ENCODE measurements around the gene CSNK2A1. TPM values are rescaled to one million over a fixed set of nuclear protein-coding genes. Genes with fewer than 3 reads are reported as not detected.

CSNK2A1 gene
- total and polyA plus RNA-seq, 7 donors = 43.9 to 180 (median 122) TPM

DNA sequence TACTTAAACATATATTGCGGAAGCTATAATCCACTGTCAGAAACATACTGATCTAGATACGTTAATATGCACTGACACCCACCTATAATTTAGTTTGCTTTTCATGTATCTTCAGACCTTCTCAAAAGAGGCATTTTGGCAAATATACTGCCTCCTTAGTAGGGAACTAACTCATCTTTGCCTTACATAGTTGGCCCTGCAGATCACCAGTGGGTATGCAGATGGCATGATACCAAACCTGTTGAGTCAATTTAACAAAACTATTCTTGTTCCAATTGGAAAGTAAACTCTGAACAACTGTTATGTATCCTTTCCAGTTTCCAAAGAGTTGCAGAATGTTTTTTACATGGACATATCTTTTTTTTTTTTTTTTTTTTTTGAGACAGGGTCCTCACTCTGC is 45.6 kb downstream of the CSNK2A1 start:
- H3K9me3 ChIP-seq = no peaks in the 10 kb centered on the region
- H3K4me1 ChIP-seq = peaks cover 24% of the 10 kb centered on the region
- peaks cover 3 to 97% of the 10 kb centered on the region in 2 donors for H3K36me3 ChIP-seq (ENCODE audit: insufficient read depth in 1 of 2, low read depth in 1 of 2)
- peak overlapping the region; percentile 64 for H3K27ac ChIP-seq
- WGBS, 3 donors = 86 to 96% (median 90%) methylated on average over 2 of the region's 2 CpGs
- TF ChIP-seq, protein P1, sequence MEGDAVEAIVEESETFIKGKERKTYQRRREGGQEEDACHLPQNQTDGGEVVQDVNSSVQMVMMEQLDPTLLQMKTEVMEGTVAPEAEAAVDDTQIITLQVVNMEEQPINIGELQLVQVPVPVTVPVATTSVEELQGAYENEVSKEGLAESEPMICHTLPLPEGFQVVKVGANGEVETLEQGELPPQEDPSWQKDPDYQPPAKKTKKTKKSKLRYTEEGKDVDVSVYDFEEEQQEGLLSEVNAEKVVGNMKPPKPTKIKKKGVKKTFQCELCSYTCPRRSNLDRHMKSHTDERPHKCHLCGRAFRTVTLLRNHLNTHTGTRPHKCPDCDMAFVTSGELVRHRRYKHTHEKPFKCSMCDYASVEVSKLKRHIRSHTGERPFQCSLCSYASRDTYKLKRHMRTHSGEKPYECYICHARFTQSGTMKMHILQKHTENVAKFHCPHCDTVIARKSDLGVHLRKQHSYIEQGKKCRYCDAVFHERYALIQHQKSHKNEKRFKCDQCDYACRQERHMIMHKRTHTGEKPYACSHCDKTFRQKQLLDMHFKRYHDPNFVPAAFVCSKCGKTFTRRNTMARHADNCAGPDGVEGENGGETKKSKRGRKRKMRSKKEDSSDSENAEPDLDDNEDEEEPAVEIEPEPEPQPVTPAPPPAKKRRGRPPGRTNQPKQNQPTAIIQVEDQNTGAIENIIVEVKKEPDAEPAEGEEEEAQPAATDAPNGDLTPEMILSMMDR (IDR thresholded peaks at IDR 0.05) = no peak
- H3K4me3 ChIP-seq = no peak overlapping the region
- intact Hi-C loops (cut with DNase I) = loop anchor here in 1 of 2 donors (5.0 kb wide), 1 partner anchor 44 kb away; the partner anchor contains the start of gene CSNK2A1
- DNase-seq (no peak), ATAC-seq (no peak)
- H3K27me3 ChIP-seq (ENCODE audit: insufficient read depth in 3 of 3, low read length in 2 of 3) = no peaks in the 10 kb centered on the region

DNA sequence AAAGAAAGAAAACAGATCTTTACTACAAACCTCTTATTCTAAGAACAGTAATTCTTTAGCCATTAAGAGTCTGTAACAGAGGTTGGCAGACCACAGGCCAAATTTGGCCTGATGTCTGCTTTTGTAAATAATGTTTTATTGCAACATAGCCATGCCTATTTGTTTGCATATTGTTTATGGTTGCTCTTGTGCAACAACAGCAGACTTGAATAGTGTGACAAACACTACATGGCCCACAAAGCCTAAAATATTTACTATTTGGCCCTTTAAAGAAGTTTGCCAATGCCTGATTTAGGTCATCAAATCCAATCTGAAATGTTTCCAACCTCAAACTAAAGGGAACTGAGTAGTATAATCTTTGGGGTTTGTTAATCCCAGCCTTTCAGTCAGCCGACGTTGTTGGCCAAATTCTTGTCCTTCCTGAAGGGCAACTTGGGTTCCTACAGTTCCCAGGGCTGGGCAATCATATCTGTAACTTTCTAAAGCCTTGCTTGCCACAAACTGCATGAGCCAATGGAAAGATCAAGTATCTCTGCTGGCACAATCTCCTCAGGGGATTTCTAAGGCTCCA is 47.4 kb downstream of the CSNK2A1 start:
- H3K27me3 ChIP-seq (ENCODE audit: insufficient read depth in 3 of 3, low read length in 2 of 3) = no peaks in the 10 kb centered on the region
- intact Hi-C loops (cut with DNase I) = loop anchor here in 1 of 2 donors (5.0 kb wide), 1 partner anchor 46 kb away; the partner anchor contains the start of gene CSNK2A1
- DNase-seq (no peak), ATAC-seq (peak; percentile 93 to 97 (median 94))
- peak overlapping the region; percentile 64 for H3K27ac ChIP-seq
- no peak overlapping the region for H3K4me3 ChIP-seq
- peaks cover 24% of the 10 kb centered on the region for H3K4me1 ChIP-seq
- peaks cover 0 to 96% of the 10 kb centered on the region in 2 donors for H3K36me3 ChIP-seq (ENCODE audit: insufficient read depth in 1 of 2, low read depth in 1 of 2)
- 19 to 42% (median 24%) methylated on average over 2 of the region's 2 CpGs for WGBS, 3 donors
- no peaks in the 10 kb centered on the region for H3K9me3 ChIP-seq
- TF ChIP-seq, protein P1 (IDR thresholded peaks at IDR 0.05) = no peak

DNA sequence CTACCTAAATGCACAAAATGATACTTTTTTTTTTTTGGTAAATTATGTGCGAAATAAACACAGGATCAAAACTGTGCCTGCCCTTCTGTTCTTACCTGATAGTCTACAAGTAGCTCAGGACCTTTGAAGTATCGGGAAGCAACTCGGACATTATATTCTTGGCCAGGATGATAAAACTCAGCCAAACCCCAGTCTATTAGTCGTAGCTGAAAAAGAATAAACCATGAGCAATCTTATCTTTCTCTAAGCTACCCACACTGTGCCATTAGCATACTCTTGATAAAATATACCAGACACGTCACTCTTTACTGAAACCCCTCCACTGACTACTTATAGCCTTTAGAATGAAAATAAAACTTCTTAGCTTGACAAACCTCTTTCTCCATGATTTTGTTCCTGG is 51.4 kb downstream of the CSNK2A1 start:
- intact Hi-C loops (cut with DNase I) = no loop called here
- 92 to 95% (median 95%) methylated on average over 5 of the region's 5 CpGs for WGBS, 3 donors
- Histone ChIP-seq H3K9me3 (no peaks in the 10 kb centered on the region), H3K4me3 (no peak overlapping the region), H3K27ac (no peak overlapping the region), H3K27me3 (ENCODE audit: insufficient read depth in 3 of 3, low read length in 2 of 3) (no peaks in the 10 kb centered on the region), H3K4me1 (peaks cover 26% of the 10 kb centered on the region), H3K36me3 (ENCODE audit: insufficient read depth in 1 of 2, low read depth in 1 of 2) (peaks cover 6 to 92% of the 10 kb centered on the region in 2 donors)
- TF ChIP-seq, protein P1 (IDR thresholded peaks at IDR 0.05) = no peak
- ATAC-seq = no peak
- DNase-seq = no peak

DNA sequence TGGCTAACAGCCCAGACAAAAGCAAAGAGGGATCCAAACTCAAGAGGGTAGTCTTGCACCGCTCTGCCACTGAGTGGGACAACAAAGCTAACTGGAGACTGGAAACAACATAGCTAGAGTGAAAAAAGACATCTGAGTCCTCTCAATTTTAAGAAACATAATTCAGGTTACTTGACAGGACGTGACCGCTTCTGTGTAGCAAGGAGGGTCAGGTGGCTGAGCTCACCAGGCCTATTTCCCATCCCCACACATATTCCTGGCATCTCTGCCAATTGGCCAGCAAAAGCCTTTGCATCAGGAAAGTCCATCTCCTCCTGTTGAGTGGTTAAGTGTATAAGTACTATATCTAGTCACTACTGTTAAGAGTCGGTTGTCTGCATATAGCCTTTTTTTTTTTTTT is 55.9 kb downstream of the CSNK2A1 start:
- H3K9me3 ChIP-seq = no peaks in the 10 kb centered on the region
- H3K36me3 ChIP-seq (ENCODE audit: insufficient read depth in 1 of 2, low read depth in 1 of 2) = peaks cover 20 to 93% of the 10 kb centered on the region in 2 donors
- H3K4me3 ChIP-seq = no peak overlapping the region
- TF ChIP-seq, protein P1 (IDR thresholded peaks at IDR 0.05) = no peak
- ATAC-seq (peak; percentile 71 to 82 (median 78)), DNase-seq (no peak)
- WGBS, 3 donors = 34 to 53% (median 37%) methylated on average over 4 of the region's 4 CpGs
- peak overlapping the region; percentile 58 for H3K27ac ChIP-seq
- no peaks in the 10 kb centered on the region for H3K27me3 ChIP-seq (ENCODE audit: insufficient read depth in 3 of 3, low read length in 2 of 3)
- H3K4me1 ChIP-seq = peaks cover 20% of the 10 kb centered on the region
- intact Hi-C loops (cut with DNase I) = loop anchor here in 1 of 2 donors (10.0 kb wide), 1 partner anchor 167 kb away; the partner anchor contains the start of gene SRXN1

All from psoas muscle (tissue), 8 donors.